ENCODE results near the gene HCN3. TPM values are rescaled to one million over a fixed set of nuclear protein-coding genes. Genes with fewer than 3 reads are reported as not detected.
A peak's percentile ranks its signal among the peaks of the same experiment; 100 is the strongest.

Gene HCN3
- total RNA-seq, 1 experiment from 2014 or later = 5.4 TPM

- peaks cover 4 to 24% (median 24%) of the 10 kb centered on the region in 3 experiments for H3K36me3 Mint-ChIP-seq (ENCODE audit: insufficient read depth in 1 of 3, low read depth in 3 of 3)
- WGBS (ENCODE audit: extremely low coverage, insufficient read length, low lambda C conversion rate) = no CpG with 5 or more reads among the region's 3 CpGs
- Histone ChIP-seq H3K9ac (ENCODE audit: extremely low read depth, insufficient read length, low read length) (peak overlapping the region; percentile 56), H2AK5ac (ENCODE audit: insufficient read length, low read length) (no peak overlapping the region), H4K91ac (ENCODE audit: insufficient read length, low read depth, low read length) (no peak overlapping the region), H2BK20ac (ENCODE audit: low read depth, low read length, poor library complexity, severe bottlenecking) (no peak overlapping the region), H2BK15ac (ENCODE audit: low read depth, low read length) (no peak overlapping the region), H3K9me3 (ENCODE audit: control insufficient read depth, low read depth, low read length) (no peaks in the 10 kb centered on the region), H4K5ac (ENCODE audit: insufficient read length, low read depth, low read length) (no peak overlapping the region), H3K27ac (ENCODE audit: insufficient read length, low read depth, low read length) (no peak overlapping the region), H4K8ac (replicated peaks; ENCODE audit: insufficient read length, low read depth, low read length) (no peak overlapping the region), H3K79me2 (ENCODE audit: insufficient read depth, low read length) (no peaks in the 10 kb centered on the region), H2BK5ac (ENCODE audit: insufficient read length, low read length) (no peak overlapping the region), H2BK12ac (ENCODE audit: insufficient read length, low read depth, low read length) (no peak overlapping the region), H3K56ac (ENCODE audit: insufficient read length, low read depth, low read length) (no peak overlapping the region), H3K4me1 (ENCODE audit: insufficient read depth, low read length) (no peaks in the 10 kb centered on the region), H3K23me2 (ENCODE audit: insufficient read length, low read depth, low read length, poor library complexity, severe bottlenecking) (peaks cover 9% of the 10 kb centered on the region), H3K4me2 (ENCODE audit: insufficient read depth, insufficient read length, low read length) (peak overlapping the region; percentile 60), H3K27me3 (ENCODE audit: insufficient read depth, low read length) (no peaks in the 10 kb centered on the region; the same call in 1 of the 2 replicates), H2AFZ (ENCODE audit: low read length) (no peak overlapping the region), H3K79me1 (ENCODE audit: insufficient read depth, low read depth, low read length, poor library complexity, severe bottlenecking) (no peaks in the 10 kb centered on the region), H4K20me1 (ENCODE audit: control insufficient read depth, insufficient read depth, insufficient read length) (no peaks in the 10 kb centered on the region), H3K23ac (ENCODE audit: insufficient read length, low read depth, low read length) (no peak overlapping the region), H3K4ac (ENCODE audit: low read depth, low read length) (no peak overlapping the region), H2BK120ac (ENCODE audit: low read depth, low read length, poor library complexity, severe bottlenecking) (no peak overlapping the region), H3T11ph (ENCODE audit: low read length) (no peak overlapping the region), H3K14ac (ENCODE audit: insufficient read depth, low read length) (no peak overlapping the region), H3K18ac (ENCODE audit: insufficient read length, low read depth, low read length) (no peak overlapping the region)
- peaks cover 39% of the 10 kb centered on the region for H3K27me3 Mint-ChIP-seq (ENCODE audit: low read depth)
- peaks cover 0 to 3% of the 10 kb centered on the region in 2 experiments; a peak in 1 of 5 replicates for H3K9me3 Mint-ChIP-seq
- peaks cover 28 to 34% of the 10 kb centered on the region in 2 experiments for H3K4me1 Mint-ChIP-seq
- DNase-seq = no peak
- peak overlapping the region; percentile 81 to 84; a peak in 4 of 5 replicates for H3K4me3 Mint-ChIP-seq
- TF ChIP-seq, protein P1, sequence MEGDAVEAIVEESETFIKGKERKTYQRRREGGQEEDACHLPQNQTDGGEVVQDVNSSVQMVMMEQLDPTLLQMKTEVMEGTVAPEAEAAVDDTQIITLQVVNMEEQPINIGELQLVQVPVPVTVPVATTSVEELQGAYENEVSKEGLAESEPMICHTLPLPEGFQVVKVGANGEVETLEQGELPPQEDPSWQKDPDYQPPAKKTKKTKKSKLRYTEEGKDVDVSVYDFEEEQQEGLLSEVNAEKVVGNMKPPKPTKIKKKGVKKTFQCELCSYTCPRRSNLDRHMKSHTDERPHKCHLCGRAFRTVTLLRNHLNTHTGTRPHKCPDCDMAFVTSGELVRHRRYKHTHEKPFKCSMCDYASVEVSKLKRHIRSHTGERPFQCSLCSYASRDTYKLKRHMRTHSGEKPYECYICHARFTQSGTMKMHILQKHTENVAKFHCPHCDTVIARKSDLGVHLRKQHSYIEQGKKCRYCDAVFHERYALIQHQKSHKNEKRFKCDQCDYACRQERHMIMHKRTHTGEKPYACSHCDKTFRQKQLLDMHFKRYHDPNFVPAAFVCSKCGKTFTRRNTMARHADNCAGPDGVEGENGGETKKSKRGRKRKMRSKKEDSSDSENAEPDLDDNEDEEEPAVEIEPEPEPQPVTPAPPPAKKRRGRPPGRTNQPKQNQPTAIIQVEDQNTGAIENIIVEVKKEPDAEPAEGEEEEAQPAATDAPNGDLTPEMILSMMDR (conservative IDR thresholded peaks at IDR 0.05) = no peak
- no peak overlapping the region for H3K27ac Mint-ChIP-seq
These were observed 34.4 kb upstream of the HCN3 start for GRCh38 chr1:155242805-155243358.

All from H9 (cell line).